GM19463 (cell line): ENCODE measurements around the gene PRKAG2.
"Not testable (repeated sequence)": the region's sequence is repeated elsewhere in the genome, so short reads cannot be mapped to it uniquely, and the experiment has no call there.

Experiments
- ATAC-seq: cut with Tn5 transposase; IDR thresholded peaks from one replicate; pipeline ENCODE4 v1.9.1; 2021; ENCODE audit warnings: mild to moderate bottlenecking, moderate library complexity; ENCODE audit not compliant: unreplicated experiment

Gene PRKAG2

GRCh38 chr7:151876899-151877777 lies at the start of gene PRKAG2:
Gene PRKAG2 (minus strand): TSS chr7:151877115. CDS start chr7:151876620, 495 bp downstream.
- peak; percentile 64 for ATAC-seq

- ATAC-seq: no peak
Measured at GRCh38 chr7:151926336-151926712, 49.4 kb upstream of the PRKAG2 start.

GRCh38 chr7:151925446-151926335 lies 48.8 kb upstream of the PRKAG2 start:
- peak; percentile 61 for ATAC-seq

- no peak for ATAC-seq
Measured at GRCh38 chr7:151924508-151924907, 47.6 kb upstream of the PRKAG2 start.

- no peak for ATAC-seq
Measured at GRCh38 chr7:151924001-151924400, 47.1 kb upstream of the PRKAG2 start.

GRCh38 chr7:151923097-151923876 lies 46.4 kb upstream of the PRKAG2 start:
- ATAC-seq: no peak

GRCh38 chr7:151921451-151921850 lies 44.5 kb upstream of the PRKAG2 start:
- ATAC-seq: no peak

- ATAC-seq: no peak
Measured at GRCh38 chr7:151920488-151920887, 43.6 kb upstream of the PRKAG2 start.

GRCh38 chr7:151919595-151919994 lies 42.7 kb upstream of the PRKAG2 start:
- ATAC-seq: no peak

- no peak for ATAC-seq
Measured at GRCh38 chr7:151918510-151918843, 41.6 kb upstream of the PRKAG2 start.

GRCh38 chr7:151917791-151918509 lies 41.0 kb upstream of the PRKAG2 start:
- no peak for ATAC-seq

GRCh38 chr7:151914051-151914450 lies 37.1 kb upstream of the PRKAG2 start:
- ATAC-seq: no peak

- not testable (repeated sequence) for ATAC-seq
Measured at GRCh38 chr7:151910655-151911054, 33.7 kb upstream of the PRKAG2 start.

GRCh38 chr7:151907115-151907514 lies 30.2 kb upstream of the PRKAG2 start:
- not testable (repeated sequence) for ATAC-seq

GRCh38 chr7:151905766-151906165 lies 28.9 kb upstream of the PRKAG2 start:
- ATAC-seq: no peak

- ATAC-seq: no peak
Measured at GRCh38 chr7:151905353-151905752, 28.4 kb upstream of the PRKAG2 start.

- ATAC-seq: no peak
Measured at GRCh38 chr7:151904270-151904669, 27.4 kb upstream of the PRKAG2 start.

- no peak for ATAC-seq
Measured at GRCh38 chr7:151903249-151904032, 26.5 kb upstream of the PRKAG2 start.

GRCh38 chr7:151902311-151902710 lies 25.4 kb upstream of the PRKAG2 start:
- ATAC-seq: no peak

GRCh38 chr7:151901828-151902227 lies 24.9 kb upstream of the PRKAG2 start:
- no peak for ATAC-seq
